ENCODE results near the gene NDUFA3. TPM values are rescaled to one million over a fixed set of nuclear protein-coding genes. Genes with fewer than 3 reads are reported as not detected.
A peak's percentile ranks its signal among the peaks of the same experiment; 100 is the strongest.

The NDUFA3 gene
- total RNA-seq, 1 experiment from 2014 or later, result 211 TPM

DNA sequence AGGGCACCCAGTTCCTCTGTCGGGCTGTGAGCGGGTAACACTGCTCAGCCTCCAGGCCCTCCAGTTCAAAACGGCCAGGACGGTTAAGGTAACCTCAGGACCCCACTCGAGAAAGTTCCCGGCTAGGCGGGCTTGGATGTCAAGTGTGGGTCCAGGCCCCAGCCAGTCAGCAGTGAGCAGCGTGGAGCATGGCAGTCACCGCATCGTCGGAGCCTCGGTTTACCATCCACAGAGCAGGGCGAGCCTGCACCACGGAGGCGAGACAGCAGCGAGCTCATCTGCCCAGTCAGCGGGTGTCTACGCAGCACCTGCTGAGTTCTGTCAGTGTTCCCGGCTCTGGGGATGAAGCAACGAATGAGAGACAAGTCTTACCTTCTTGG lies 27.0 kb downstream of the NDUFA3 start:
- H3K4me3 ChIP-seq (ENCODE audit: low read depth in 2 of 2, low read length in 2 of 2), result no peak overlapping the region
- H3K27ac ChIP-seq (ENCODE audit: low read length), result no peak overlapping the region
- H3K27me3 ChIP-seq (ENCODE audit: control insufficient read depth, insufficient read depth, low read length), result no peaks in the 10 kb centered on the region
- CTCF ChIA-PET, result no interaction called here
- TF ChIP-seq, protein P1, sequence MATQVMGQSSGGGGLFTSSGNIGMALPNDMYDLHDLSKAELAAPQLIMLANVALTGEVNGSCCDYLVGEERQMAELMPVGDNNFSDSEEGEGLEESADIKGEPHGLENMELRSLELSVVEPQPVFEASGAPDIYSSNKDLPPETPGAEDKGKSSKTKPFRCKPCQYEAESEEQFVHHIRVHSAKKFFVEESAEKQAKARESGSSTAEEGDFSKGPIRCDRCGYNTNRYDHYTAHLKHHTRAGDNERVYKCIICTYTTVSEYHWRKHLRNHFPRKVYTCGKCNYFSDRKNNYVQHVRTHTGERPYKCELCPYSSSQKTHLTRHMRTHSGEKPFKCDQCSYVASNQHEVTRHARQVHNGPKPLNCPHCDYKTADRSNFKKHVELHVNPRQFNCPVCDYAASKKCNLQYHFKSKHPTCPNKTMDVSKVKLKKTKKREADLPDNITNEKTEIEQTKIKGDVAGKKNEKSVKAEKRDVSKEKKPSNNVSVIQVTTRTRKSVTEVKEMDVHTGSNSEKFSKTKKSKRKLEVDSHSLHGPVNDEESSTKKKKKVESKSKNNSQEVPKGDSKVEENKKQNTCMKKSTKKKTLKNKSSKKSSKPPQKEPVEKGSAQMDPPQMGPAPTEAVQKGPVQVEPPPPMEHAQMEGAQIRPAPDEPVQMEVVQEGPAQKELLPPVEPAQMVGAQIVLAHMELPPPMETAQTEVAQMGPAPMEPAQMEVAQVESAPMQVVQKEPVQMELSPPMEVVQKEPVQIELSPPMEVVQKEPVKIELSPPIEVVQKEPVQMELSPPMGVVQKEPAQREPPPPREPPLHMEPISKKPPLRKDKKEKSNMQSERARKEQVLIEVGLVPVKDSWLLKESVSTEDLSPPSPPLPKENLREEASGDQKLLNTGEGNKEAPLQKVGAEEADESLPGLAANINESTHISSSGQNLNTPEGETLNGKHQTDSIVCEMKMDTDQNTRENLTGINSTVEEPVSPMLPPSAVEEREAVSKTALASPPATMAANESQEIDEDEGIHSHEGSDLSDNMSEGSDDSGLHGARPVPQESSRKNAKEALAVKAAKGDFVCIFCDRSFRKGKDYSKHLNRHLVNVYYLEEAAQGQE (IDR thresholded peaks at IDR 0.05; ENCODE audit: insufficient read depth in 1 of 2, low read depth in 2 of 2, low read length in 1 of 2), result no peak
- no peak for TF ChIP-seq TCF7L2 (IDR thresholded peaks at IDR 0.05; ENCODE audit: low read depth, low read length)
- no peak for TF ChIP-seq SIN3A (IDR thresholded peaks at IDR 0.05; ENCODE audit: borderline replicate concordance, insufficient read depth, low read depth, low read length)
- TF ChIP-seq, protein P2, sequence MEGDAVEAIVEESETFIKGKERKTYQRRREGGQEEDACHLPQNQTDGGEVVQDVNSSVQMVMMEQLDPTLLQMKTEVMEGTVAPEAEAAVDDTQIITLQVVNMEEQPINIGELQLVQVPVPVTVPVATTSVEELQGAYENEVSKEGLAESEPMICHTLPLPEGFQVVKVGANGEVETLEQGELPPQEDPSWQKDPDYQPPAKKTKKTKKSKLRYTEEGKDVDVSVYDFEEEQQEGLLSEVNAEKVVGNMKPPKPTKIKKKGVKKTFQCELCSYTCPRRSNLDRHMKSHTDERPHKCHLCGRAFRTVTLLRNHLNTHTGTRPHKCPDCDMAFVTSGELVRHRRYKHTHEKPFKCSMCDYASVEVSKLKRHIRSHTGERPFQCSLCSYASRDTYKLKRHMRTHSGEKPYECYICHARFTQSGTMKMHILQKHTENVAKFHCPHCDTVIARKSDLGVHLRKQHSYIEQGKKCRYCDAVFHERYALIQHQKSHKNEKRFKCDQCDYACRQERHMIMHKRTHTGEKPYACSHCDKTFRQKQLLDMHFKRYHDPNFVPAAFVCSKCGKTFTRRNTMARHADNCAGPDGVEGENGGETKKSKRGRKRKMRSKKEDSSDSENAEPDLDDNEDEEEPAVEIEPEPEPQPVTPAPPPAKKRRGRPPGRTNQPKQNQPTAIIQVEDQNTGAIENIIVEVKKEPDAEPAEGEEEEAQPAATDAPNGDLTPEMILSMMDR (IDR thresholded peaks at IDR 0.05), result no peak
- TF ChIP-seq POLR2AphosphoS5 (IDR thresholded peaks at IDR 0.05; ENCODE audit: low read depth, low read length), result no peak
- in situ Hi-C loops (cut with HindIII; ENCODE audit: low pct_unique_long_range_greater_than_20kb, low sequenced_read_pairs) (no loop called here), intact Hi-C loops (cut with micrococcal nuclease; ENCODE audit: unreplicated experiment) (no loop called here)
- no TSS peak for BruUV-seq (replicated peaks)
- POLR2A ChIA-PET, result no interaction called here
- H3K9me3 ChIP-seq (ENCODE audit: control insufficient read depth, insufficient read depth, low read depth, low read length), result no peaks in the 10 kb centered on the region
- ATAC-seq (no peak), DNase-seq (ENCODE audit: low read depth, low spot score) (no peak)
- peaks cover 2% of the 10 kb centered on the region; the same call in 1 of the 2 replicates for H3K4me1 ChIP-seq (ENCODE audit: control insufficient read depth, insufficient read depth, low read length)
- H3K36me3 ChIP-seq (ENCODE audit: control insufficient read depth, insufficient read depth, low read length), result peaks cover 13% of the 10 kb centered on the region

DNA sequence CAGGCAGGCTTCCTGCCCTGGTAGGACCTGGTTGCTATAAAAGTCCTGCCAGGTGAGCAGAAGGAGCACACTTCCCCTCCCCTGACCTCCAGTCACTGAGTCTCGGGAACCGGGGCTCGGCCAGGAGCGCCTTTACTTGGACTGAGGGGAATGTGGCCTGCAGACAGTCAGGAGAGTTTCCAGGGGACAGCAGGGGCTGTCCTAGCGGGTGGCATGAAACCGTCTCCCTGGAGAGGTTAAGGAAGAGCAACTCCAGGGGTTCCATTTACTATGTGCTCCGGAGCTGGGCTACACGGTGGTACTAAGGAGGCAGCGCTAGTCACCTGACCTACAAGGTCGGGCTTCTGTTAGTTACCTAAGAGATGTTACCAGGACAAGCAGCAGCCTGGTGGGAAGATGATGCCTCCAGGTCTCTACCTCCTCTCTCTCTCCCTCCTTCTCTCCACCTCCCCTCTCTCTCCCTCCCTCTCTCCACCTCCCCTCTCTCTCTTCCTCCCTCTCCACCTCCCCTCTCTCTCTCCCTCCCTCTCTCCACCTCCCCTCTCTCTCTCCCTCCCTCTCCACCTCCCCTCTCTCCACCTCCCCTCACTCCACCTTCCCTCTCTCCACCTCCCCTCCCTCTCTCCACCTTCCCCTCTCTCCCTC lies 30.8 kb downstream of the NDUFA3 start:
- in situ Hi-C loops (cut with HindIII; ENCODE audit: low pct_unique_long_range_greater_than_20kb, low sequenced_read_pairs) (no loop called here), intact Hi-C loops (cut with micrococcal nuclease; ENCODE audit: unreplicated experiment) (no loop called here)
- no TSS peak for BruUV-seq (replicated peaks)
- POLR2A ChIA-PET, result no interaction called here
- ATAC-seq (no peak), DNase-seq (ENCODE audit: low read depth, low spot score) (no peak)
- TF ChIP-seq POLR2AphosphoS5 (IDR thresholded peaks at IDR 0.05; ENCODE audit: low read depth, low read length) (peak; percentile 60), SIN3A (IDR thresholded peaks at IDR 0.05; ENCODE audit: borderline replicate concordance, insufficient read depth, low read depth, low read length) (no peak), TCF7L2 (IDR thresholded peaks at IDR 0.05; ENCODE audit: low read depth, low read length) (no peak)
- TF ChIP-seq, protein P2 (IDR thresholded peaks at IDR 0.05), result no peak
- TF ChIP-seq, protein P1 (IDR thresholded peaks at IDR 0.05; ENCODE audit: insufficient read depth in 1 of 2, low read depth in 2 of 2, low read length in 1 of 2), result no peak
- CTCF ChIA-PET, result no interaction called here
- Histone ChIP-seq H3K27me3 (ENCODE audit: control insufficient read depth, insufficient read depth, low read length) (no peaks in the 10 kb centered on the region), H3K27ac (ENCODE audit: low read length) (no peak overlapping the region), H3K36me3 (ENCODE audit: control insufficient read depth, insufficient read depth, low read length) (peaks cover under 1% of the 10 kb centered on the region; the same call in 1 of the 2 replicates), H3K4me1 (ENCODE audit: control insufficient read depth, insufficient read depth, low read length) (peaks cover 4% of the 10 kb centered on the region; the same call in 1 of the 2 replicates), H3K9me3 (ENCODE audit: control insufficient read depth, insufficient read depth, low read depth, low read length) (no peaks in the 10 kb centered on the region), H3K4me3 (ENCODE audit: low read depth in 2 of 2, low read length in 2 of 2) (no peak overlapping the region)

All from Panc1 (cell line).